NCI-H82 (cell line): ENCODE measurements around the gene EPX.

Experiments
- DNase-seq: peaks from one replicate; lab custom pipeline; 2025; lab: John Stamatoyannopoulos, UW

EPX gene

DNA sequence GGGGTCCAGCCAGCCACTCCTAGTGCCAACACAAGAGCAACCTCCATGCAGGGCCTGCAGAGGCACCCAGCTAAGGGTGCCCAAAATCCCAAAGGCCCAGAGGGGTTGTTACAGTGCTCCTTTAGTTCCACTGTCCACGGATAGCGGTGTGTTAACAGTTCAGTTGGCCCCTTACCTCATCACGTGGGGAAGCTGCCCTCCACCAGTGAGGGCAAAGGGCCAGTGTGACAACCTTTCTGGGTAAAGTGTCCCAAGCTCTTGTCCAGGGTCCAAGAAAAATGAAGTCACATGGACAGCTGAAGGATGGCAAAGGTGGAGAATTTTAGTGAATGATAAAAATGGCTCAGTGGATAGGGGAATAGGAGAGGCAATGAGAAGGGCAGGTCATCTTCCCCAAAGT lies 35.2 kb downstream of the EPX start:
- DNase-seq: no peak

DNA sequence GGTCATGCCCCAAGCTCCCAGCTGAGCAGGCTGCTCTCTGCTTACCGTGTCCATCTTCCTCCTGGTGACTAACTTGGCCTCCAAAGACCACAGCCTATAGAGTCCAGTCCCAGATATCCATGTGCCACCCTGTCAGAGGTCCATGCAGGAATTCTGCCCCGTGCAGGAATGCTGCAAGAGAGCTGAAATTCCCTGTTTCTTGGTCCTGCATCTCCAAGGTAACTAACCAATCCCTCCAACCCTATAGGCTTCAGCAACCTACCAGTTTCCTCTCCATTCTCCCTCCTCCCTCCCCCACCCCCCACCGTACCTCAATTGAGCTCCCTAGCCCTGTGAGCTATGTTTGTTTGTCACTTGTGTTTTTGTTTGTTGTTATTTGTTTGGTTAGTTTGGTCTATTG lies 36.2 kb downstream of the EPX start:
- DNase-seq: no peak

GRCh38 chr17:58229384-58229783 lies 36.9 kb downstream of the EPX start:
- DNase-seq: peak; percentile 19

GRCh38 chr17:58229881-58230280 lies 37.4 kb downstream of the EPX start:
- peak; percentile 89 for DNase-seq

DNA sequence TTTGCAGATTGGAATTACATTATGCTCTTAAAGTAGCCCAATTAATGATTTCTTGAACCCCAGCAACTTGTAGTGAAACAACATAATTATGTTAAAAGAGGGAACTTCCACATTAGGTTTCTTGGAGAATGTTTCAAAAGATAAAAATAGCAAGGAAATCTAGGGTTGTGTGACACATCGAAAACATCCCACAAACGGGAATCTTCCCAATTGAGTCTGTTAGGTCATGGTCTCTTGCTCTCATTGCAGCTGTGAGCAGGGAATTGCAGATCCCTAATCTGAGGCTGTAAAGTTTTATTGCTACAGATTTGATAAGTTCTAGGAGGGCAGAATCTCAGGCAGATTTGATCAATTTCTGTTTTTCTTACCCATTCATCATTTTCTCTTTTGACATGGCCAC lies 39.1 kb downstream of the EPX start:
- DNase-seq: no peak

- peak; percentile 20 for DNase-seq
Observed at GRCh38 chr17:58232707-58233156, 40.2 kb downstream of the EPX start.

- DNase-seq: no peak
Observed at GRCh38 chr17:58233543-58233942, 41.0 kb downstream of the EPX start.

GRCh38 chr17:58234512-58234911 lies 42.0 kb downstream of the EPX start:
- no peak for DNase-seq

DNA sequence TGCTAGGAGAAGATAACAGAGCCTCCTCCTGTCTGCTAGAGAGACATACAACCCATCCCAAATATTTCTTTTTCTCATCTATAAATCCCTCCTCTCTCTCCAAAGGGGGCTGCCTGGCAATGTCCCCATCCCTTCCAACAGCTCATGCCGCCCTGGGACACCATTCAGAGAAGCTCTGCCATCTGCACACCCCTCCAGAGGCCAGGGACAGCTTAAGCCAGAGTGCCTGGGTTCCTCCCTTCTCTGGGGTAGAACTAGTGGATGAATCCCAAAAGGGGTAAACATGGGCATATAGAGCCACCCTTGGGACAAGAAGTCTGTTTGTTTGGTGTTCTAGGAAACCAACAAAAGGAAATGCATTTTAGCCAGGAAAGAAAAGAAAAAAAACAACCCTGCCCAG lies 43.3 kb downstream of the EPX start:
- no peak for DNase-seq

GRCh38 chr17:58236394-58236793 lies 43.9 kb downstream of the EPX start:
- DNase-seq: no peak

DNA sequence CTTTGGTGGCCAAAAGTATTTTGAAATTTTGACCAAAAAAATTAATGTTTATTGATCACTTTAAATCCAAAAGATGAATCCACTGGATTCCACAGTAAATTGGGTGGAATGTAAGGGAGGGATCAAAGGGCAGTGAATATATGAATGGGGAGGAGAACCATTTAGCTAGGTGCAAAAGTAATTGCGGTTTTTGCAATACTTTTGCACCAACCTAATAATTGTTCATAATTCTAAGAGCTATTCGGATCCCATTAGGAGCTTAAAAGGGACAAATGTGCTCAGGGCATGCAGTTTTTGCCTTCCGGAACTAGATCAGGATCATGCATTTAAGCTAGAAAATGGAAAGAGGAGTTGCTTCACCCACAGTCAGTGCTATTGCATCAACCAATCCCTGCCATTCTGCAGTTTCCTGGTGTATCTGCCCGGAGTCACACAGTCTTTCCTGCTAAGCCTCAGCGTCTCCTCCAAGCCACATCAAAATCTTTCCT lies 45.7 kb downstream of the EPX start, which contains the start of gene LPO:
LPO (plus strand) TSS at position 438 of the 488 bp plus-strand sequence. CDS start 4,396 bp downstream, outside the sequence.
- DNase-seq: no peak

DNA sequence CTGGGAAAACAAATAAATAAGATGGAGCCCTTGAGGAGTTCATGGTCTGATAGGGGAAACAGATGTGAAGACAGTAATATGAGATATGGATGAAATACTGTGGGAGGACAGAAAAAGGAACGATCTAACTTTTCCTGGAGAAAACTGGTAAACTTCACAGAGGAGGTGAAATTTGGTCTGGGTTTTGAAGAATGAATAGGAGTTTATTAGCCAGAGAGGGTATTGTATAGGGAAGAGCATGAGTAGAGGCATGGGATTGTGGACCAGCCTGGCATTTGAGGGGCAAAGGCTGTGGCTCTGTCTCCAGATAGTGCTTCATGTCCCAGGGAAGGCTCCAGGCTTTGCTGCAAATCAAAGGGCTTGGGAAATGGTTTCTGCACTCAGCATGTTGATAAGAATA lies 47.5 kb downstream of the EPX start:
- DNase-seq: no peak

DNA sequence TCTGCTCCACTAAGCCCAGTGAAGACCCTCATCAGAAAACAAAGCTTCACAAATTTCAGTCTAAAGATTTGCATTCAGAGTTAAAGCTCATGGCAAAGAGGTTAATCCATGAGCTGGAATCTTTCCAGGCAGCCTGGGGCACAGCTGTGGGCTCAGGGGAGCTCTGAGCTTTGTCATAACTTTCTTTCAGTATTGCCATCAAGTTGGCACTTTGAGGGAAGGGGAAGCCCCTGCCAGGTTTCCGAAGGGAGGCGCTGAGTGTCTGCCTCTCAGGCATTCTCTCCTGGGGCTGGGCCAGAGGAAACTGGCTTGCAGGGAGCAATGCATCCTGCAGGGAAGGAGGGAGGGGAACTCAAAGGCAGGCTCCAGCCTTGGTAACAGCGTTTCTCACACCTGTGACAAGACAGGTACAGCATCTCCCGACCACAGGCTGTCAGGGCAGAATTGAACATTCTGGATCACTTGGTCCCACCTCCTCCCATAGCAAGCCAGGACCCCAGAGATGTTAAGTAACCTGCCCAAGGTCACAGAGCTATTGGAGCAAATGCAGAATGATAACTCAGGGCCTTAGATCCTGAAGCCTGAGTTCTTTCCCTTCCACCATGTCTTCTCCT lies 49.8 kb downstream of the EPX start:
- DNase-seq: peak; percentile 62

DNA sequence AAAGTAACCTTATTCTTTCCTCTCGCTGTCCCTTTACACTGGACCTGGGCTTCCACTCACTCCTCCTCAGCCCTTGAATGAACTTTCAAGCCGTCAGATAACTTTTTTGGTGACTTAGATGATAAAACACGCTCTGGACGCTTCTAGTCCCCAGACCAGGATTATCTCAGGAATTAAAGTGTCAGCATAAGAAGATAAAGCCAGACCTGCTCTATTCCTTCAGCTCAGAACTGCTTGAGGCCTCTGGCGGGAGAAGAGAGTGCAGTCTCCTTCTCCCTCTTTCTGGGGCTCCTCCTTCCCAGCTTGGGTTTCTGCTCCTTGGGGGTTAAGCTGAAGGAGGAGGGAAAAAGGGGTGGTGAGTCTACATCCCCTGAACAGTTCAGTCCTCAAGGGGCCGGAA lies 52.4 kb downstream of the EPX start:
- peak; percentile 60 for DNase-seq

- DNase-seq: peak; percentile 13
Observed at GRCh38 chr17:58245428-58246103, 53.0 kb downstream of the EPX start.

DNA sequence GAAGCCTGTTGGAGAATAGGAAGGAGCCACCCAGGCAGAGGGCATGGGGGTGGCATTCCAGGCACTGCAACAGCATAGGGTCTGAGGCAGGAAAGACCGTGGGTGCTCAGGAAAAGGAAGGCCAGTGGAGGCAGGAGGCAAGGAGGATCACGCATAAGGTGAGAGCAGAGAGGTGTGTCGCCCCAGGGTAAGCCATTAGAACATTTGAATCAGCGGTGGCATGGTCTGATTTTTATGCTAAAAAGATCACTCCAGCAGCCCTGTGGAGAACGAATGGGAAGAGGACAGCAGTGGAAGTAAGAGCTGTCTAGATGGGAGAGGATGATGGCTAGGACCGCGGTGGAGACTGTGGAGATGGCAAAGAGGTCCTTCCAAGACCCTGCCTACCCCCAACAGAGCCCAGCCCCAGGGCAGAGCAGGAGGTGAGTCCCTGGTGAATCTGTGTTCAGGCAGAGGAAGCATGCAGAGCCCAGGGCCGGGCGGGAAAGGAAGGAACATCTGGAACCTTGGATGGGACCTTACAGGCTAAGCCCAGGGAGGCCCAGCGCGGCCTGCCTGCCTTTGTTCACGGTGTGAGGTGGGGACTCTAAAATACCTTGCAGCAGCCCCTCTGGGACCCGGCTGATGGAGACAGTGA lies 53.7 kb downstream of the EPX start:
- DNase-seq: no peak

DNA sequence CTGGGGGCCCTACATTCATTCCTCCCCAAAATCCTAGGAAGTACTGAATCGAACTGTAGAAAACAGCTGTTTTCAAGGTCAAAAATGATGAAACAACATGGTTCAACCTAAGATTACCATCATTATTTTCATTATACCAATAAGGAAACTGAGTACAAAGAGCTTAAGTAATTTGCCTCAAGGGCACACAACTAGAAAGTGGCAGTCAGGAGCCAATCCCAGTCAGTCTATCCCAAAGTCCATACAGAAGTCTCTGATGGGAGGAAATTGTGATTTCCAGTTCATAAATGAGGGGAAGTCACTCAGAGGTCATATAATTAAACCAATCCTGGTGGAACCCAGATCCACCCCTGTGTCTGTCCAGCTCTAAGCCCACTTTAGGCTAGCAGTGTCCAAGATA lies 54.3 kb downstream of the EPX start:
- no peak for DNase-seq

DNA sequence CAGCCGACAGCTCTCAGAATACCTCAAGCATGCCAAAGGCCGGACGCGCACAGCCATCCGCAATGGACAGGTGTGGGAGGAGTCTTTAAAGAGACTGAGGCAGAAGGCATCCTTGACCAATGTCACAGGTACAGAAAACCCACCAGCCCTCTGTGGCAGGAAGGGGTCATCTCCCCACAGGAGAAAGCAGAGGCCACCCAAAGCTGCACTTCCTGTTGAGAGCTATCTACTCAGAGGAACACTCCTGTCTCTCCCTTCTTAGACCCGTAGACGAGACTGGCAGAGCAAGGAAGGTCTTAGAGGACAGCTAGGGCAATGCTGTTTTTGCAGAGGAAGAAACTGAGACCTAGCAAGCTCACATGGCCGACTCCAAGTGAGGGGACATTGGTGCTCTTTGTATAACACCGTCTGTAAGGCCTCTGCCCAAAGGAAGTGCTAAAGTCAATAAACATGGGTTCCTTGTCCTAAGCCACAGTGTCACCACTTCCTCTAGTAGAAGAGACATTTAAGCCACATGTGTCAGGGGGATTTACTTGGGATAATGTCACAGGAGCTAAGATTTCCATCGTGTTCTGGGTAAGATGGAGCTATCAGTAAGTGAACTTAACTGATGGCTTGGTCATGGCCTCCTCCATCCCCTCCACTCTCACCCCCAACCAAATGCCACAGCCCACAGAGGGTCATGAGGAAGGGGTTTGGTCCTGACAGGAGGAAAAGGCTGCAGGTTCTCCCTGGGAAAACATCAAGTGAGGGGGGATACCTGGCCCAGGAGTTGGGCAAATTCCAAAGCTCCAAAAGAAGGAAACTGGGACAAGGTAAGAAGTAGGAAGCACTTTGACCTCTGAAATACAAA lies 55.2 kb downstream of the EPX start:
- peak; percentile 34 for DNase-seq

GRCh38 chr17:58248955-58249269 lies 56.4 kb downstream of the EPX start:
- no peak for DNase-seq

- DNase-seq: peak; percentile 78
Observed at GRCh38 chr17:58249270-58250133, 57.0 kb downstream of the EPX start.

DNA sequence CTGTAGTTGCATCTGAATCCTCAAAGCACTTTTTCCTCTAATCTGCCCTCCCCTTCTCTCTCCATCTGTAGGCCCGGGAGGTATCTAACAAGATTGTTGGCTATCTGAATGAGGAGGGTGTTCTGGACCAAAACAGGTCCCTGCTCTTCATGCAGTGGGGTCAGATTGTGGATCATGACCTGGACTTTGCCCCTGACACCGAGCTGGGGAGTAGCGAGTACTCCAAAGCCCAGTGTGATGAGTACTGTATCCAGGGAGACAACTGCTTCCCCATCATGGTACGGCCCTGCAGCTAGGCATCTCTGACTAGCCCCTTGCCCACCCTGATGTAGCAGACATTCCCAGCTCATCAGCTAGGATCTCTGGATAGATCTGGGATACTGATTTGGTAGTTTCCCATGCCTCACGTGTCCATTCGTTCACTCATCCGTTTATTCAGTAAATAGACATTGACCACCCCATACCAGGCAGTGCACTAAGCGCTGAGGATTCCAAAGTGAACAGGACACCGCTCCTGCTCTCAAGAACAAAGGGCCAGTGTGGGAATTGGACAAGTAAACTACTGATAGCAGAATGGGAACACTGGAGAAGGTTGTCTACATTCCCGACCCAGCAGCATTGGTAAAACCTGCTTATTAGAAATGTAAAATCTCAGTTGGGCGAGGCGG lies 58.0 kb downstream of the EPX start:
- peak; percentile 63 for DNase-seq
